Panc1 (cell line): Measurements from ENCODE around the gene SLC2A4RG. TPM values are rescaled to one million over a fixed set of nuclear protein-coding genes. Genes with fewer than 3 reads are reported as not detected.

Experiments
- ATAC-seq: fragments of 200-7000 bp; cut with Tn5 transposase; 2 replicates; pipeline ENCODE4 v1.9.1; 2020; ENCODE audit warnings: mild to moderate bottlenecking, moderate library complexity
- BruUV-seq: library from RNA; stranded (reverse); fragments of 400-500 nt; replicated peaks from 2 replicates; lab custom pipeline; 2021; lab: Mats Ljungman, UMichigan
- CTCF ChIA-PET: fragments of 300-600 bp; sonication (Branson Sonifier 250); formaldehyde crosslinking; loops from one replicate; lab custom pipeline; 2022; ENCODE audit warnings: antibody characterized with exemption; lab: Charles Lee
- POLR2A ChIA-PET: fragments of 300-600 bp; sonication (Branson Sonifier 250); formaldehyde crosslinking; loops from one replicate; lab custom pipeline; 2022; ENCODE audit warnings: antibody characterized with exemption; lab: Charles Lee
- DNase-seq: peaks from one replicate; pipeline ENCODE4 v3.0.0-alpha.2; 2010; ENCODE audit warnings: low read depth, low spot score
- H3K27ac ChIP-seq: 2 replicates; pipeline ENCODE4 v1.5.1; 2011; ENCODE audit warnings: mild to moderate bottlenecking, low read length, inconsistent platforms
- H3K27me3 ChIP-seq: fragments of 200-500 bp; sonication (Bioruptor generic); 2 replicates; pipeline ENCODE4 v1.6.0; 2014; ENCODE audit warnings: low read length, inconsistent platforms; ENCODE audit not compliant: control insufficient read depth, insufficient read depth
- H3K36me3 ChIP-seq: fragments of 200-500 bp; sonication (Bioruptor generic); 2 replicates; pipeline ENCODE4 v1.5.1; 2014; ENCODE audit warnings: inconsistent platforms, mild to moderate bottlenecking, low read length, moderate library complexity; ENCODE audit not compliant: control insufficient read depth, insufficient read depth
- H3K4me1 ChIP-seq: 2 replicates; pipeline ENCODE4 v1.5.1; 2011; ENCODE audit warnings: inconsistent platforms, mild to moderate bottlenecking, low read length, moderate library complexity; ENCODE audit not compliant: control insufficient read depth, insufficient read depth
- H3K4me3 ChIP-seq, 2 experiments: 2 replicates each; pipeline ENCODE4 v1.5.1; 2011 to 2012; ENCODE audit warnings: low read depth in 2 of 2, low read length in 2 of 2, mild to moderate bottlenecking in 2 of 2, inconsistent platforms in 1 of 2, moderate library complexity in 1 of 2
- H3K9me3 ChIP-seq: fragments of 200-500 bp; sonication (Bioruptor generic); 2 replicates; pipeline ENCODE4 v1.5.1; 2014; ENCODE audit warnings: low read depth, mild to moderate bottlenecking, inconsistent platforms, low read length, moderate library complexity; ENCODE audit not compliant: control insufficient read depth, insufficient read depth
- POLR2AphosphoS5 ChIP-seq: IDR thresholded peaks from 2 replicates; pipeline ENCODE4 v1.6.1; 2012; ENCODE audit warnings: mild to moderate bottlenecking, low read depth, low read length, moderate library complexity
- SIN3A ChIP-seq: IDR thresholded peaks from 2 replicates; pipeline ENCODE4 v1.6.1; 2012; ENCODE audit warnings: low read depth, mild to moderate bottlenecking, low read length, moderate library complexity, borderline replicate concordance; ENCODE audit not compliant: insufficient read depth
- TCF7L2 ChIP-seq: IDR thresholded peaks from 2 replicates; pipeline ENCODE4 v1.6.1; 2011; ENCODE audit warnings: mild to moderate bottlenecking, low read depth, low read length, inconsistent platforms
- in situ Hi-C: cut with HindIII; loops from 2 replicates; pipeline ENCODE4 v1.10.0; 2016; ENCODE audit warnings: low sequenced_read_pairs, low pct_unique_long_range_greater_than_20kb
- intact Hi-C: fragments of 100-400 bp; cut with micrococcal nuclease; formaldehyde crosslinking; loops from one replicate; pipeline ENCODE4 v1.10.0; 2022; ENCODE audit not compliant: unreplicated experiment
- total RNA-seq: library from RNA; stranded (reverse); gene quantifications from one replicate; pipeline ENCODE4 v1.2.1, GENCODE V29; 2021; ENCODE audit not compliant: unreplicated experiment
- TF ChIP-seq, protein P1 (sequence below), 2 experiments: IDR thresholded peaks; 2 replicates each; pipeline ENCODE4 v1.6.1; 2011 to 2012; ENCODE audit warnings: low read depth in 2 of 2, control low read depth in 1 of 2, low read length in 1 of 2, mild to moderate bottlenecking in 1 of 2, moderate library complexity in 1 of 2; ENCODE audit not compliant: insufficient read depth in 1 of 2
- TF ChIP-seq, protein P2 (sequence below): fragments of 450-650 bp; IDR thresholded peaks from 2 replicates; pipeline ENCODE4 v1.5.1; 2017; ENCODE audit warnings: mild to moderate bottlenecking

SLC2A4RG gene
- total RNA-seq, 1 experiment from 2014 or later = 166 TPM

DNA sequence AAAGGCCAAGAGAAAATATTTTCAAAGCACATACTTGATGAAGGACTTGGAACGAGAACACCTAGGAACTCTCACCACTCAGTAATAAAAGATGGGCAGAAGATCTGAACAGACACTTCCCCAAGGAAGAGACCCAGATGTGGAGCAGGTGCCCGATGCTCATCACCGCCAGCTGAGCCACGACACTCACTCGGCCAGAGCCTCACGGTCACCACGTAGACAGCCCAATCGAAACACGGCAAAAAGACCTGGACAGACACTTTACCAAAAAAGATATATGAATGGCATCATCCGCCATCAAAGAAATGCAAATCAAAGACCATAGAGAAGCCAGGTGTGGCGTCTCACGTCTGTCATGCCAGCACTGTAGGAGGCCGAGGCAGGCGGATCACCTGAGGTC is 41.6 kb downstream of the SLC2A4RG start:
- ATAC-seq = no peak
- Histone ChIP-seq H3K9me3 (no peaks in the 10 kb centered on the region), H3K36me3 (no peaks in the 10 kb centered on the region), H3K27me3 (no peaks in the 10 kb centered on the region), H3K27ac (no peak overlapping the region), H3K4me3 (no peak overlapping the region), H3K4me1 (no peaks in the 10 kb centered on the region; the same call in 1 of the 2 replicates)
- no peak for TF ChIP-seq SIN3A
- TF ChIP-seq, protein P1, sequence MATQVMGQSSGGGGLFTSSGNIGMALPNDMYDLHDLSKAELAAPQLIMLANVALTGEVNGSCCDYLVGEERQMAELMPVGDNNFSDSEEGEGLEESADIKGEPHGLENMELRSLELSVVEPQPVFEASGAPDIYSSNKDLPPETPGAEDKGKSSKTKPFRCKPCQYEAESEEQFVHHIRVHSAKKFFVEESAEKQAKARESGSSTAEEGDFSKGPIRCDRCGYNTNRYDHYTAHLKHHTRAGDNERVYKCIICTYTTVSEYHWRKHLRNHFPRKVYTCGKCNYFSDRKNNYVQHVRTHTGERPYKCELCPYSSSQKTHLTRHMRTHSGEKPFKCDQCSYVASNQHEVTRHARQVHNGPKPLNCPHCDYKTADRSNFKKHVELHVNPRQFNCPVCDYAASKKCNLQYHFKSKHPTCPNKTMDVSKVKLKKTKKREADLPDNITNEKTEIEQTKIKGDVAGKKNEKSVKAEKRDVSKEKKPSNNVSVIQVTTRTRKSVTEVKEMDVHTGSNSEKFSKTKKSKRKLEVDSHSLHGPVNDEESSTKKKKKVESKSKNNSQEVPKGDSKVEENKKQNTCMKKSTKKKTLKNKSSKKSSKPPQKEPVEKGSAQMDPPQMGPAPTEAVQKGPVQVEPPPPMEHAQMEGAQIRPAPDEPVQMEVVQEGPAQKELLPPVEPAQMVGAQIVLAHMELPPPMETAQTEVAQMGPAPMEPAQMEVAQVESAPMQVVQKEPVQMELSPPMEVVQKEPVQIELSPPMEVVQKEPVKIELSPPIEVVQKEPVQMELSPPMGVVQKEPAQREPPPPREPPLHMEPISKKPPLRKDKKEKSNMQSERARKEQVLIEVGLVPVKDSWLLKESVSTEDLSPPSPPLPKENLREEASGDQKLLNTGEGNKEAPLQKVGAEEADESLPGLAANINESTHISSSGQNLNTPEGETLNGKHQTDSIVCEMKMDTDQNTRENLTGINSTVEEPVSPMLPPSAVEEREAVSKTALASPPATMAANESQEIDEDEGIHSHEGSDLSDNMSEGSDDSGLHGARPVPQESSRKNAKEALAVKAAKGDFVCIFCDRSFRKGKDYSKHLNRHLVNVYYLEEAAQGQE (IDR thresholded peaks at IDR 0.05; ENCODE audit: insufficient read depth in 1 of 2, low read depth in 2 of 2, low read length in 1 of 2) = no peak
- no peak for TF ChIP-seq POLR2AphosphoS5
- no peak for TF ChIP-seq TCF7L2
- TF ChIP-seq, protein P2, sequence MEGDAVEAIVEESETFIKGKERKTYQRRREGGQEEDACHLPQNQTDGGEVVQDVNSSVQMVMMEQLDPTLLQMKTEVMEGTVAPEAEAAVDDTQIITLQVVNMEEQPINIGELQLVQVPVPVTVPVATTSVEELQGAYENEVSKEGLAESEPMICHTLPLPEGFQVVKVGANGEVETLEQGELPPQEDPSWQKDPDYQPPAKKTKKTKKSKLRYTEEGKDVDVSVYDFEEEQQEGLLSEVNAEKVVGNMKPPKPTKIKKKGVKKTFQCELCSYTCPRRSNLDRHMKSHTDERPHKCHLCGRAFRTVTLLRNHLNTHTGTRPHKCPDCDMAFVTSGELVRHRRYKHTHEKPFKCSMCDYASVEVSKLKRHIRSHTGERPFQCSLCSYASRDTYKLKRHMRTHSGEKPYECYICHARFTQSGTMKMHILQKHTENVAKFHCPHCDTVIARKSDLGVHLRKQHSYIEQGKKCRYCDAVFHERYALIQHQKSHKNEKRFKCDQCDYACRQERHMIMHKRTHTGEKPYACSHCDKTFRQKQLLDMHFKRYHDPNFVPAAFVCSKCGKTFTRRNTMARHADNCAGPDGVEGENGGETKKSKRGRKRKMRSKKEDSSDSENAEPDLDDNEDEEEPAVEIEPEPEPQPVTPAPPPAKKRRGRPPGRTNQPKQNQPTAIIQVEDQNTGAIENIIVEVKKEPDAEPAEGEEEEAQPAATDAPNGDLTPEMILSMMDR = no peak
- no TSS peak for BruUV-seq
- ChIA-PET CTCF (interaction anchor here (0.6 kb wide), 1 partner anchor 338 kb away, joined by 6 read pairs; no protein-coding TSS in a partner anchor), POLR2A (no interaction called here)
- intact Hi-C loops = no loop called here
- in situ Hi-C loops = no loop called here
- DNase-seq = no peak

DNA sequence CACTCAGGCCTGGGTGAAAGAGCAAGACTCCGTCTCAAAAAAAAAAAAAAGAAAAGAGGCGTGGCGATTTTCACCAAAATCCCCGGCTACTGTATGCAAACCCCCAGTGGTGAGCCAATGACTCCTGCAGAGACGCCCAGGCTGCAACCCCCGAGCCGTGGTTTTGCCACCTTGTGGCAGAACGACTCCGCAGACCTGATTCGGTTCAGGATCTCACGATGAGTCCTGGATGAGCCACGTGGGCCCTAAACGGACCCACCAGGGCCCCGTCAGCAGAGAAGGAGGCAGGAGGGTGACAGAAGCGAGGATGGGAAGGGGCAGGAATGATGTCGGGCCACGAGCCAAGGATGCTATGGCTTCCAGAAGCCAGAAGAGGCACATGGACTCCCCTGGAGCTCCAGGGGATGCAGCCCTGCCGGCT is 42.5 kb downstream of the SLC2A4RG start:
- Histone ChIP-seq H3K27ac (no peak overlapping the region), H3K9me3 (no peaks in the 10 kb centered on the region), H3K4me1 (no peaks in the 10 kb centered on the region; the same call in 1 of the 2 replicates), H3K4me3 (no peak overlapping the region), H3K36me3 (no peaks in the 10 kb centered on the region), H3K27me3 (no peaks in the 10 kb centered on the region)
- intact Hi-C loops (no loop called here), in situ Hi-C loops (no loop called here)
- DNase-seq (no peak), ATAC-seq (no peak)
- CTCF ChIA-PET = interaction anchor here (0.6 kb wide), 1 partner anchor 338 kb away, joined by 6 read pairs; no protein-coding TSS in a partner anchor
- no peak for TF ChIP-seq TCF7L2
- TF ChIP-seq, protein P2 = no peak
- no peak for TF ChIP-seq POLR2AphosphoS5
- TF ChIP-seq SIN3A = no peak
- TF ChIP-seq, protein P1 (IDR thresholded peaks at IDR 0.05; ENCODE audit: insufficient read depth in 1 of 2, low read depth in 2 of 2, low read length in 1 of 2) = no peak
- no TSS peak for BruUV-seq
- POLR2A ChIA-PET = interaction anchor here (0.7 kb wide), 1 partner anchor 216 kb away, joined by 3 read pairs; no protein-coding TSS in a partner anchor
